Cardiac fibroblast (primary cell): ENCODE data around the gene RAB17.

Experiments used
- DNase-seq, 2 donors: peaks; one replicate each; pipeline versions ENCODE4 v3.0.0 to v3.0.0-alpha.2; 2010; ENCODE audit warnings: low read depth in 2 of 2
- H3K4me3 ChIP-seq, 2 donors: replicated peaks in 1 of 2; 1 replicate in 1 of 2; 2 replicates in 1 of 2; pipeline ENCODE4 v1.5.1; 2011; ENCODE audit warnings: low read depth in 2 of 2, low read length in 2 of 2, mild to moderate bottlenecking in 2 of 2, moderate library complexity in 1 of 2
- TF ChIP-seq, protein P1 (sequence below): IDR thresholded peaks from one replicate; pipeline ENCODE4 v1.5.1; 2011; ENCODE audit warnings: low read depth, mild to moderate bottlenecking, low read length, inconsistent platforms

The RAB17 gene

GRCh38 chr2:237570776-237571335, 19.7 kb downstream of the RAB17 start:
- no peak overlapping the region for H3K4me3 ChIP-seq
- DNase-seq = no peak
- TF ChIP-seq, protein P1, sequence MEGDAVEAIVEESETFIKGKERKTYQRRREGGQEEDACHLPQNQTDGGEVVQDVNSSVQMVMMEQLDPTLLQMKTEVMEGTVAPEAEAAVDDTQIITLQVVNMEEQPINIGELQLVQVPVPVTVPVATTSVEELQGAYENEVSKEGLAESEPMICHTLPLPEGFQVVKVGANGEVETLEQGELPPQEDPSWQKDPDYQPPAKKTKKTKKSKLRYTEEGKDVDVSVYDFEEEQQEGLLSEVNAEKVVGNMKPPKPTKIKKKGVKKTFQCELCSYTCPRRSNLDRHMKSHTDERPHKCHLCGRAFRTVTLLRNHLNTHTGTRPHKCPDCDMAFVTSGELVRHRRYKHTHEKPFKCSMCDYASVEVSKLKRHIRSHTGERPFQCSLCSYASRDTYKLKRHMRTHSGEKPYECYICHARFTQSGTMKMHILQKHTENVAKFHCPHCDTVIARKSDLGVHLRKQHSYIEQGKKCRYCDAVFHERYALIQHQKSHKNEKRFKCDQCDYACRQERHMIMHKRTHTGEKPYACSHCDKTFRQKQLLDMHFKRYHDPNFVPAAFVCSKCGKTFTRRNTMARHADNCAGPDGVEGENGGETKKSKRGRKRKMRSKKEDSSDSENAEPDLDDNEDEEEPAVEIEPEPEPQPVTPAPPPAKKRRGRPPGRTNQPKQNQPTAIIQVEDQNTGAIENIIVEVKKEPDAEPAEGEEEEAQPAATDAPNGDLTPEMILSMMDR = no peak

- TF ChIP-seq, protein P1 = no peak
- DNase-seq = no peak
- no peak overlapping the region for H3K4me3 ChIP-seq
These were observed 20.6 kb downstream of the RAB17 start for GRCh38 chr2:237569896-237570295.

DNA sequence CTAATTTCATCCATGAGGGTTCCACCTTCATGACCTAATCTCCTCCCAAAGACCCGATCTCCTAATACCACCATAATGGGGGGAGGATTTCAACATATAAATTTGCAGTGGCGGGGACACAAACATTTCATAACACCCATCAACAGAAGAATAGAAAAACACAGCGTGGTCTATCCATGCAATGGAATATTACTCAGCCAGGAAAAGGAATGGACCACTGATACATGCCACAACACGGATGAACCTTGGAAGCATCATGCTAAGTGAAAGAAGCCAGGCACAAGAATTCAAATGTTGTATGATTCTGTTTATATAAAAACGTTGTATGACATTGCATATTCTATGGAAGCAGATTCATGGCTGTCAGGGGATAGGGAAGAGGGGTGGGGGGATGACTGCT, 21.5 kb downstream of the RAB17 start:
- no peak overlapping the region for H3K4me3 ChIP-seq
- TF ChIP-seq, protein P1 = no peak
- no peak for DNase-seq

DNA sequence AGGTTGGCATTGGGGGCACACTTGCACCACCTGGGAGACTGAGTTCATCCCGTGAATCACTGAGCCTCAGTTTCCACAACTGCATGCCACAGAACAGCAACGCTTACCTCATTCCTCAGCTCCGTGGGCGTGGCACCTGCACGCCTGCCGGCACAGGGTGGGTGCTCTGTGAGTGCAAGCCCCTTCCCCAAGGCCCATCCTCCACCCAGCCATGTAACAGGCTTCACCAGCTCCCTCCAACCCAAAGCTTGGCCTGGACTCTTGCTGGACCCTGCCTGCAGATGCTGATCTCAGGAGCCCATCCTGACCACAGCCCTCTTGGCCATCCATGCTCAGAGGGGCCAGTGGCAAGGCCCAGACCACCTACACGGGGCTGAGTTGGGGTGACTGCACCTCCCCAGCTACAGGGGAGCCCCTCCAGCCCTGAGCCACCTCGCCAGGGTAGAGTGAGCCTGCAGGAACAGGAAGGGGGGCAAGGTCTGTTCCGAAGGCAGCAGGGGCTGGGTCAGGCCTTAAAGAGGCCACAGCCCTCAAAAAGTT, 22.3 kb downstream of the RAB17 start:
- no peak overlapping the region for H3K4me3 ChIP-seq
- TF ChIP-seq, protein P1 = no peak
- no peak for DNase-seq

DNA sequence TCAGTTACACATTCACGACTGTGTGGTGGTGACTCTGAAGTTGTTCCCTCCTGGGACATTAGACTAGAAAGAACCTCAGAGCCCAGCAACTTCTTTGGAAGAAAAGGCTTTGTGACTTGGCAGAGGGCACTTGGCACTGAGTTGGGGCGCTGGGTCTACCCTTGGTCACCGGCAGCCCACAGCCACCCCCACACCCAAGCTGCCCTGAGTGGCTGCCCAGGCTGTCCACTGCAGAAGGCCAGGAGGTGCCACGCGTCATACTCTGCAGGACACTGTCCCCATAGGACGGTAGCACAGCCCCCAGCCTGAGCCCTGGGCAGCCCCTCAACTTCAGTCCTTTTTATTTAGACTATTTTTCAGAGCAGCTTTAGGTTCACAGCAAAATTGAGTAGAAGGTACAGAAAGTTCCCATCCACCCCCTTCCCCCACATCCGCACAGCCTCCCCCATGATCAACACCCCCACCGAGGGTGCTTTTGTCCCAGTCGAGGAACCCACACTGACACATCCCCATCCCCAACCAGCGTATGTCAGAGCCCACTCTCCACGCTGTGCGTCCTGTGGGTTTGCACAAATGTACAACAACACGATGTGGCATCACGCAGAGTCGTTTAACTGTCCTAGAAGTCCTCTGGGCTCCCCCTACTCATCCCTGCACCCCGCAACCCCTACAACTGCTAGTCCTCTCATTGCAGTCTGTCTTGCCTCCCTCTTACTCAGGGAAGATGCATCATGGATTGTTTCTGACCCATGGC, 23.1 kb downstream of the RAB17 start:
- TF ChIP-seq, protein P1 = no peak
- no peak overlapping the region for H3K4me3 ChIP-seq
- no peak for DNase-seq

- no peak within 1 kb of the TSS for H3K4me3 ChIP-seq
- no peak for DNase-seq
- TF ChIP-seq, protein P1 = no peak
These were observed 23.9 kb downstream of the RAB17 start, which contains the start of gene PRLH for GRCh38 chr2:237566401-237567235. Gene PRLH (plus strand): TSS chr2:237566574. CDS start chr2:237566574, 0 bp downstream.
